Kasumi-1 (cell line): ENCODE data around the gene SLC12A1.

Experiments used
- DNase-seq, 2 experiments: peaks; one replicate each; lab custom pipeline; 2025; lab: John Stamatoyannopoulos, UW

Gene SLC12A1

DNA sequence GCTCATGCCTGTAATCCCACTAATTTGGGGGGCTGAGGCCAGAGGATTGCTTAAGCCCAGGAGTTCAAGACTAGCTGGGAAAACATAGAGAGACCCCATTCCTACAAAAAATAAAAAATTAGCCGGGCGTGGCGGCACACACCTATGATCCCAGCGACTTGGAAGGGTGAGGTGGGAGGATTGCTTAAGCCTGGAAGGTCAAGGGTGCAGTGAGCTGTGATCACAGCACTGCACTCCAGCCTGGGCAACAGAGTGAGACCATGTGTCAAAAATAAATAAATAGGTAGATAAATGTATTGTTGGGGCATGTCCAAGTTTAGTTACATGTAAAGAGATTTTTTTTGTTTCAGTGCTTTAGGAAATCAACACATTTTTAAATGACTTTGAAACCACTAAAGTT is 36.4 kb downstream of the SLC12A1 start:
- no peak for DNase-seq

DNA sequence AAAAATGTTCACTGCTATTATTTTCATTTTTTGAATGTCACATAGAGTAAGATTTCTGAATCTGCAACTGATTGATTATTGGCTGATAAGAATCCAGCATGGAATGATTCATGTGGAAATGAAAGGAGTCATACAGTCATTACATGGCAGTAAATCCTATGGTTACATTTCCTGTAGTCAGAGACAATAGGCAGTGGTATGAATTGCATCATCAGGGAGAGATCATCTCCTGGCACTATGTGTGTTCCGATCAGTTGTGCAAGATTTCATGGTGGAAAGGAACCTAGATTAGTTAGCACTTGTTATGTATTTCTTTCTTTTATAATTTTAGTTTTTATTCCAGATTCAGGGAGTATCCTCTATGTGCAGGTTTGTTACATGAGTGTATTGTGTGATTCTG is 38.8 kb downstream of the SLC12A1 start:
- DNase-seq: no peak

DNA sequence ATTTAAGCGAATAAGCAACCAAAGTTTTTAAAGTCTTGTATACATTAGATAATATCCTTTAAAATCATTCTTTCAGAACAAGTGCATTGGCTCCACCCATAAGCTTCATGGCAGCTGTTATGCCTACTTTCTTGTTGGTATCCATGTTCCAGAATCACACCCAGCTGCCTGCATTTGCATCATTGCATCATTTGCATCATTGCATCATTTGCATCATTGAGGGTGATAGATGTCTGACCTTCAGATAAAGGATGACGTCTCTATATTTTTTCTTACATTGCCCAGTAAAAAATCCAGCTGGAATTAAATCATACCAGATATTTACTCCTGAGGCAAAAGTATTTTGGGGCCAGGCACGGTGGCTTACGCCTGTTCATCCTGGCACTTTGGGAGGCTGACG is 42.3 kb downstream of the SLC12A1 start:
- DNase-seq: no peak

DNA sequence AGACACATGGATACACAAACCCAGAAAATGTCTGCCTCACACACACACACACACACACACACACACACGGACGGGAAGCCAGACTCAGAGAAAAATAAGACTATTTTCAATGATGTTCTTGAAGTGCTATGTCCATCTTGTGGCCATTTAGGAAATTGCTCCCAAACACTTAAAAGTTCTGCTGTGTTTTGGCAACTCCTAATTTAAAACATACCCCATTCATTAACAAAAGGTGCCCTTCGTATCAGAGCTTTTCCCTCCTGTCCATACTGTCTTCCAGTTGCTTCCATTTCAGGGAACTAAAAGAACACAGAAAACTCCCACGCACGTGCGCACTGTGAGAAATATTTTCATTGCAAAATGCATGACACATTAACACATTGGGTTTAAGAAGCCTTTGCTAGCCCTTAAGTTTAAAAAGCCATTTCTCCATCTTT is 44.6 kb downstream of the SLC12A1 start:
- DNase-seq: peak; percentile 80 to 86

DNA sequence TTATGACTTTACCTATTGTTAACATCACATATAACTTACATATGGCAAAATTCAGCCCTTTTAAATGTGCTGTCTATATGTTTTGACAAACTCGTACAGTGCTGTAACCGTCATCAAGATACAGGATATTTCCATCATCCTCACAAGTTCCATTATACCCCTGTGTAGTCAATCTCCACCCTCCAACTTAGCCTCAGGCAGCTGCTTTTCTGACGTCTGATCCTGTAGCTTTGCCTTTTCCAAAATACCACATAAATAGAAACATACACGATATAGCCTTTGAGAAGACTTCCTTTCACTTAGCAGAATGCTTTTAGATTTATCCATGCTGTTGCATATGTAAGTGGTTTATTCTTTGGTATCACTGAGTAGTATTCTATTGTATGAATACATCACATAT is 47.1 kb downstream of the SLC12A1 start:
- no peak for DNase-seq

DNA sequence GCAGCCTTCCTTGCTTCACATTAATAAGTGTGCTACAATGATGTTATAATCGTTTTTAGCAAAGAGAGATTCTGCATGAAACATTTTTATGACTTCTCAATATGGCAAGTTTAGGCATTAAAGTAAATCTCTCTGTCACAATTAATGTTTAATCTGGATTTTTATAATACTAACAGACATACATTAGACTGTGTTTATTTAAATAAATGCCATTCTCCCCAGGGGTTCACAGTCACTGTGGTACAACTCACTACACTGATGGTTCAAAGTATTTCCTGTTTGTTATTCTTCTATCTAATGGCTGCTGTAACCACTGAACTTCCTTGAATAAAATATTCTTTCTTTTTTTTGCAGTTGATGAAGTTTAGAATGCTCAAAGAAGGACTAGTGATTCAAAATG is 59.0 kb downstream of the SLC12A1 start:
- DNase-seq: no peak

DNA sequence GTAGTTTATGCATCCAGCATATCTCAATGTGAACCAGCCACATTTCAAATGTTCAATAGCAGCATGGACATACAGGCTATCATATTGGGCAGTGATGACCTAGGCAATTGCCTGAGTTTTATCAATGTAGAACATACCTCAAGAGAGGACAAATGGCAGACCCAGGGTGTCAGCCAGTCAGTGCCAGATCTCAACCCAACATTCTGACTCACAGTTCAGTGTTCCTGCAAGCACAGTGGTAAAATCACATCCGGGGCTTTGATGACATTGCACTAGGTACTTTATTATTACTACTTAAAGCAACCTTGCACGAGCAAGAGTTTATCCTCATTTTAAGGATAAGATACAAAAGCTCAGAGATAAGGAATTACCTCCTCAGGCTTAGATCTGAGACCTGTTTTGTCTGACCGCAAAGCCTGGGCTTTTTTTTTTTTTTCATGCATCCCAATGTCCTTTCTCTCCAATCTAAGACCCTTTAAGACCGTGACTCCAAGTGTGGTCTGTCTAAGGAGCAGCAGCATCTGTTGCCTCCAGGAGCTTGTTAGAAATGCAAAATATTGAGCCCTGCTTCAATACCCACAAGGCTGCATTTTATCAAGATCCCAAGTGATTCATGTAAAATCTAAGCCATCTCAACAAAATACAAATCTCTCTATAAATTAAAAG is 60.1 kb downstream of the SLC12A1 start:
- DNase-seq: no peak

DNA sequence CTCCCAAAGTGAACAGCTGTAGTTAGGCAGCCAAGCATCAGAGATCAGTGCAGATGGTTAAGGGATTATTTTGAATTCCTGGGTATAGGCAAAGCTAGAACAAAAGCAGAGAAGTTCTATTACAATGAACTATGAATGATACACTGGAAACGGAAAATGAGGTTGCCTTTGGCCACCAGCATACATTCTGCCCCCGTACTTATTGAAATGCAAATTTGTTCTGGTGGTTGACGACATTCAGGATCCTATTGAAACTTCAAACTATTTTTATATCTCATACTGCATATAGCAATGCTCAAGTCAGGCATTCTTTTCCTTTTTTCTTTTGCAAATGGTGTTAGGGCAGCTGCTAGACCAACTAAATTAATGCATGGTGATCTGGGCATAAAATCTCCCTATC is 61.7 kb downstream of the SLC12A1 start:
- no peak for DNase-seq

DNA sequence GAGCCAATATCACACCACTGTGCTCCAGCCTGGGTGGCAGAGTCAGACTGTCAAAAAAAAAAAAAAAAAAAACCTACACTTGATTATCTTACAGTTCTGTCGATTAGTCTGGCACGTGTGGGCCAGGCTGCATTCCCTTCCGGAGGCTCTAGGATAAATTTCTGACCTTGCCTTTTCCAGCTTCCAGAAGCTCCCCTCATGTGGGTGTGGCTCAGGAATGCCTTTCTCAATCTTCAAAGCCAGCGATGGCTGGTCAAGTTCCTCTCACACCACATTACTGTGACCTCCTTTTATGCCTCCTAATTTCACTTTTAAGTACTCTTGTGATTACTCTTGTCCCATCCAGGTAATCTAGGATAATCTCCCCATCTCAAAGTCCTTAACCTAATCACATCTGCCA is 66.9 kb downstream of the SLC12A1 start:
- DNase-seq: no peak

DNA sequence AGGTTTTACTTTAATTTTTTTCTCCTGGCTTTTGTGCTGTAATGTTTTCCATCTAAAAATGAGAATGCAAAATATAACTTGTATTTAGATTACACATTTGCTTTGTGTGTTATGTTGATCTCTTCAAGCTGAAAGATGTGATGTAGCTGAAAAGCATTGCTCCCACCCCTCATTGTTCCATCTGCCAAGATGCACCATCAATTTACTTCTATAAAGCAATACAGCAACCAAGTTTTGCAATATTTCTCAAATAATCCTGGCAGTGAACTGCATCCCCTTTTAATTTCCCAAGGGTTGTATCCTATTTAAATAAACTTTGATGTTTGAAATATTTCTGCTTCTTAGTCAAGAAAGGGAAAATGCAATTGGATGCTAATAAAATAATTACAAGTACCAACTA is 72.6 kb downstream of the SLC12A1 start:
- DNase-seq: no peak

DNA sequence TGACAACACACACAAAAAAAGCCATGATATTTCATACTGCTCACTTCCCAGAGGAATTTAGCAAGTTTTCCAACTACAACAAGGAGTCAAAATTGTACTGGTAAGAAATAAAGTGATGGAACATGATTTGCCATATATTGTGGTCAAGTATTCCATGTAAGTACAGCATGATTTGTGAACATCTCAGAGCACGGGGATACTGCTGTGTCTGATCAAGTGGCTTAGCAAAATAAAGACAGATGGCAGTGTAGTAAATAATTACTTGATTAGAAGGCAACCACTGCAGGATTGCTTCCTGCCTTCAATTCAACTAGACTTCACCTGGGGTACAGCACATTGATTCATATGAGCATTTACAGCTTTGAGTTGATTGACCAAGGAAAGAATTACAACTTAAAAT is 73.5 kb downstream of the SLC12A1 start:
- DNase-seq: no peak

DNA sequence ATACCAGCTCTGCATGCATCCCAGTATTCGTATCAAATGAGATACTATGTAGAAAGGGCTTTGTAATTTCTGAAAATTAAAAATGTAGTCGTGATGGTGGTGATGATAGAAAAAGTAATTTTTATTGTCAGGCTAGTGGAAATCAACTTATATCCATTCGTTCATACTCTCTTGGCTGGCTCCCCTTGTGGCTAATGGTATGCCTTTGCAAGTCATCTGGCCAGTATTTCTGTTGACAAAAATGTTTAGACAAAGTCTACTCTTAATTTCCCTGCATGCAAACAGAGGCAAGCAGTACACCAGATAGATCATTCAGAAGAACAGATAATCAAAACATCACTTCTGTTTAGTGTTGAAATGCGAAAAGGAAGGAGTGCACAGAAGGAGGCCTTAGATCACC is 75.6 kb downstream of the SLC12A1 start:
- no peak for DNase-seq

DNA sequence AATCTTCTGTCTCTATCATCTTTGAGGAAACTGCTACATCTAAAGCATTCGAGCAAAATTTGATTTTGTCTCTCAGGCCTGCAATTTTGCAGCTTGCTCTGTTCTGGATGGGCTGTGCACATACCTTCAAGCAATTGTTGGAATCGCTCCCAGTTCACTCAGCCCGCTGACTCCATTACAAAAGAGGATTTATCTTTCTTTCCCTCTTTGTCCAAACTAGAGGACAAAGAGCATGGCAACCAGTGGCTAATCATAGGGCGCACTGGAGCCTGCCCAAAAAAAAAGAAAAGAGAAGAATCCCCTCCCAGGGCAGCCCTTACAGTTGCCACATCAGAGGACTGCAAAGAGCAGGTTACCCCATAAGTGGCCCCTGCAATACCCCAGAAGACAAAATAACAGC is 76.1 kb downstream of the SLC12A1 start:
- DNase-seq: no peak

DNA sequence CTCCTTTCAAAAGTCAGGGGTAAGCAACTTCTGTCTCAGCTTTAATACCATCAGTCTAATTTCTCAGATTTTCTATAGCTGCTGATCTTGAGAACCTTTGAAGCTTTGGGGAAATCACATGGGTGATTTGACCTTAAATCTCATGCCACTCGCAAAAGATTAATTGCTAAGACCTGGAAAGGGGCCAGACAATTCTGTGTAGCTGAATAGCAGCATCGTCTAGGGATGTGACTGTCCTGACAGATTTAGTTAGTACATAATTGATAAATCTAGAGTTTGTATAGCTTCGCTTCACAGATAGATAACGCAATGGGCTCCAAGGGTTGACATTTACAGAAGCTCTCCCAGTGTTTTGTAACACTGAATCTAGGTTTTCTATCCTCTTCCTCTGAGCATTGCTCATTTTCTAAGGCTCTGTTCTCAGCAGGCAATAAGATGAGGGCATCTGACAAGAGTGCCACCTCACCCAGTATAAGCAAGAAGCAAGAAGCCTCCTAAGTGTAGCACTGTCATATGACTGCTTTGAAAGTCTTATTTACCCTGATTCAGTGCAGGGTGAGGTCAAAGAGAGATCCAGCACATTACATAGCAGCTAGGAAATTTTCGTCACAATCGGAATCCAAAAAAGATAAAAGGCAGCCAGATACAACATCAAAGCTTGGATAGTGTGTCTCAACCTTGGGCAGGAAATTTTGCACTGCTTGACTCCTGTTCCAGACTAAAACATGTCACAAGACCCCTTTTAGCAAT is 77.5 kb downstream of the SLC12A1 start:
- DNase-seq: no peak

DNA sequence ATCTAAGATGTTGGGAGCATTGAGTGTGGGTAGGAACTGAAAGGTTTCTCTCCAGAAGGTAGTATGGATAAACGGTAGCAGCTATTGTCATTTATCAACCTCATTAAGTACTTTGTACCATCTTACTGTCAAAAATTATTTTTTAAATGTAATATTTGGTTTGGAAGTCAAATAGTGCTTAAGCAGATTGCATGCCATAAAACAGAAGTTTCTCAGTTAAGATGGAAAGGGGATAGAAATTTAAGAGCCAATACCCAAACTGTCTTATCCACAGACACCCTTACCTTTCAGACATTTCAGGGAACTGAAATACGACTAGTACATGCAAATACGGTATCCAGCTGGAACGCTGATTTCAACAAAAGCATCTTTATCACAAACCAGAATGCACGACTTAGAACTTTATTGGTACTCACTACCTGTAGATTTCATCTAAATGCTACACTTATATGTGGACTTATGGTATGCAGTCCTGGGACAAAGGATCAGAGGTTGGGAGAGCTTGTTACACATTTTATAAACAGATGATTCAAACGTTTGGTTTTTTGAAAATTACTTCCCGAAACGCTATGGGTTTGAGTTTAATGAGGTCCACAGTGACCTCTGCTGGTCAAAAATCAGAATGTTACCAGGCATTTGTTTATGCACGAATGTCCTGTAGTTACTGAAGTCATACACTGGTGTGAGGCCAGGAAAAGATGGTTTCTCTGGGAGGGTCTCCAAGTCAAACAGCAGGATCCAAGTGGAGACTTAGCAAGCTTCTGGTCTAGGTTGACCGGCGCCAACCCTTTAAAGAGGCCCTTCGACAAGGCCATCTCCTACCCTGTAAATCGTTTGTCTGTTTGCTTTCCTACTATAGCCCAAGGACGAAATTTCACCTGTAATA is 79.5 kb downstream of the SLC12A1 start:
- peak; percentile 71 to 72 for DNase-seq

DNA sequence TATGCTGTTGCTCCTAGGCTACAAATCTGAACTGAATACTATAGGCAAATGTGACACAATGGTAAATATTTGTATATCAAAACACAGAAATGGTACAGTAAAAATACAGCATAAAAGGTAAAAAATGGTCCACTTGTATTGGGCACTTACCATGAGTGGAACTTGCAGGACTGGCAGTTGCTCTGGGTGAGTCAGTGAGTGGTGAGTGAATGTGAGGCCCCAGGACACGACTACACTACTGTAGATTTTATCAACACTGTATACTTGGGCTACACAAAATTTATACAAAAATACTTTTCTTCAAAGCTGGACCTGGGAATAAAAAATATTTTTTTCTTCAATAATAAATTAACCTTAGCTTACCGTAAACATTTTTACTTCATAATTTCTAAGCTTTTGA is 83.5 kb downstream of the SLC12A1 start:
- no peak for DNase-seq

DNA sequence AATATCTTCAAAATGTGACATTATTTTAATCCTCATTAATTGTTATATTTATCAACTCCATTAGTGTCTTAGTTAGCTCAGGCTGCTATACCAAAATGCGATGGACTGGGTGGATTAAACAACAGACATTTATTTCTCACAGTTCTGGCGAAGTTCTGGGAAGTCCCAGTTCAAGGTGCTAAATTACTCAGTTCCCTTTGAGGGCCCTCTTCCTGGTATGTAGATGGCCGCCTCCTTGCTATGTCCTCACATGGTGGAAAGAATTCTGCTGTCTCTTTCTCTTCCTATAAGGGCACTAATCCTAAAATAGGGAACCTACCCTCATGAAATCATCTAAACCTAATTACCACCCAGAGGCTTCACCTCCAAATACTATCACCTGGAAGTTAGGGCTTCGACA is 86.4 kb downstream of the SLC12A1 start:
- DNase-seq: no peak

DNA sequence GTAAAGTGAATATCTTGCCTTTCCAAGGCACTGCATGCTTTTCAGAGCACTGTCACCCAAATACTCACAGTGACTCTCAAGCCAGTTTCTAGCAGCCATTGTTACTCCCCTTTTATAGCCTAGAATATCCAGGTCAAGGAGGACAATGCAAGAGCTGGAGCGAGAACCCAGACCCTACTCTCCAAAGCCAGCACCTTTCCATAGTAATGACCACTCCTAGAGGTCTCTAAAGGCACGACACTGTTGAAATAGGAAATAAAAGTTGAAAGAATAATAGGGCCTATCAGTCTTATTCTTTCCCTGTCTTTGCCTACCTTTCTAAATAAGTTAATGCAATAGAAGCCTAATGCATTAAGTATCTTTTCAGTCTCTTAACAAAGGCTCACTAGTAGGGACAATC is 91.6 kb downstream of the SLC12A1 start:
- DNase-seq: no peak

DNA sequence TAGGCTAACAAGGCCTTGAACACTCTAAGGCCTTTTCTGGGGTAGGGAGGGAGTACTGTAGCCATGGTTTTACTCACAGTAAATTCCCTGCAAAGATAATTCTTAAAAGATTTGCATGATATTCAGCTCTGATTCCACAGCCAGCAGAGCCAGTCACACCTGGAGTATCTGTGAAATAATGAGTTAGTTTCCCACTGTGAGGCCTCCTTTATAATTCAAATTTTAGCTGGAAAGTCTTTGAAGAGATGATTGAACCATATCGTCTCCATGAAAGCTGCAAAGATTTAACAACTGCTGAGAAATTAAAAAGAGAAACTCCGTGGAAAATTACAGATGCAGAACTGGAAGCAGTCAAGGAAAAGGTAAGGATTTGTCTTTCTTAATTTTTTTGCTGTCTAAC is 92.8 kb downstream of the SLC12A1 start:
- DNase-seq: no peak

DNA sequence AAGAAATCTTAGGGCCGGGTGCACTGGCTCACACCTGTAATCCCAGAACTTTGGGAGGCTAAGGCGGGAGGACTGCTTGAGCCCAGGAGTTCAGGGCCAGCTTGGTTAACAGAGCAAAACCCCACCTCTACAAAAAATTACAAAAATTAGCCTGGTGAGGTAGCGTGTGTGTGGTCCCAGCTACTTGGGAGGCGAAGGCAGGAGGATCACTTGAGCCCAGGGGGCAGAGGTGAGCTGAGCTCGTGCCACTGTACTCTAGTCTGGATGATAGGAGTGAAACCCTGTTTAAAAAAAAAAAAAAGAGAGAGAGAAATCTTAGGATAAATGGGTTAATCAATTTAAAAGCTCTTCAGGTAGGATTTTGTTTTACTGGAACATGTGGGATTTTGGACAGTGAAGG is 93.9 kb downstream of the SLC12A1 start:
- DNase-seq: no peak

DNA sequence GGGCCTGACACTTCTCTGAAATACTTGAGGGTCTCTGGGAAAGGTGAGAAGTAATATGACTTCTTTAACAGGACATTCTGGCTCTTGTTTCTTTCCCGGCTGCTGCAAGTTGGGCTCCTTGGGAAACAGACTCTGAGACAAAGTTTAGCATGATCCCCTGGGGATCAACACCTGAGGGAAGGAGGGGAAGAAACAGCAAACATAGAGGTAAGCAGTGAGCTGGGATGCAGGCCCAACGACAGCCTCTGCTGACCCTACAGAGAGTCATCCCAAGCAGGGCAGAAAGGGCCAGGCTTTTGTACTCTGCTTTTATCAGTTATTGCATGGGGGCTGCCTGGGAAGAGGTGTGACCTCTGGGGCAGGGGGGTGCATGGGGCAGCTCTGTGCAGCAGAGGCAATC is 98.3 kb downstream of the SLC12A1 start:
- no peak for DNase-seq

DNA sequence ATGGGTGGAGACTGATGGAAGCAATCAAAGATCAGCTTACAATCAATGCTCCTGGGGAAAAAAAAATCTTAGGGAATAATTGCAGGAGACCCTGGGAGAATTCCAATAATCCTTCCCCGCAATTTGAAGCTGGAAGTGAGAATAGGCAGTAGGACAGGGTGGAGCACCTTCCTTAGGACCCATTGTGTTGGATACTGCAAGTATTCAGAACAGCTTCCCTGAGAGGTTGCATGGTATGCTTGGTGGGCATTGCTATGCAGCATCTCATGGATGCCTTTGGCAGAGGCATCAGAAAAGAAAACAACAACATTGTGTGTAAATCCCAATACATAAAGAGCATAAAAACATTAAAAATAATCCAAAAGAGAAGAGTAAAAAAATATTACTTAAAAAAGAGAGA is 100.5 kb downstream of the SLC12A1 start:
- DNase-seq: no peak

DNA sequence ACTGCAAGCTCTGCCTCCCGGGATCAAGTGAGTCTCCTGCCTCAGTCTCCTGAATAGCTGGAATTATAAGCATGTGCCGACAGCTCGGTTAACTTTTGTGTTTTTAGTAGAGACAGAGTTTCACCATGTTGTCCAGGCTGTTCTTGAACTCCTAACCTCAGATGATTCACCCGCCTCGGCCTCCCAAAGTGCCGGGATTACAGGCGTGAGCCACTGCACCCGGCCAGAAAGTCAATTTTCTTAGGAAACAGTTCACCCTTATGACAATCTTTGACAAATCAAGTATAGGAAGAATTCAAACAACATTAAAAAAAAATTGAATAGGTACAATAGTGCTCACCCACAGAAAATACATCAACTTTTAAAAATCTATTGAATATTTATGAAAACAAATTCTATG is 101.5 kb downstream of the SLC12A1 start:
- DNase-seq: no peak
